Parathyroid adenoma (tissue), 2 donors: ENCODE data around the gene SDF4.

Experiments
- H2AFZ ChIP-seq: fragments of 300-600 bp; sonication (generic); one replicate; pipeline ENCODE4 v1.7.0; 2017; ENCODE audit warnings: antibody characterized with exemption, mild to moderate bottlenecking
- H3K27ac ChIP-seq: fragments of 300-600 bp; sonication (generic); one replicate; pipeline ENCODE4 v1.7.0; 2017
- H3K27me3 ChIP-seq: fragments of 300-600 bp; sonication (generic); one replicate; pipeline ENCODE4 v1.7.0; 2017; ENCODE audit warnings: low read length; ENCODE audit not compliant: control insufficient read depth, insufficient read depth
- H3K36me3 ChIP-seq: fragments of 300-600 bp; sonication (generic); one replicate; pipeline ENCODE4 v1.7.0; 2017; ENCODE audit warnings: low read length; ENCODE audit not compliant: control insufficient read depth, insufficient read depth
- H3K4me1 ChIP-seq: fragments of 300-600 bp; sonication (generic); one replicate; pipeline ENCODE4 v1.7.0; 2017; ENCODE audit warnings: control low read depth
- H3K4me2 ChIP-seq: fragments of 300-600 bp; sonication (generic); one replicate; pipeline ENCODE4 v1.7.0; 2017; ENCODE audit warnings: low read length
- H3K4me3 ChIP-seq: fragments of 300-600 bp; sonication (generic); one replicate; pipeline ENCODE4 v1.7.0; 2017; ENCODE audit warnings: low read depth, low read length
- H3K79me2 ChIP-seq: fragments of 300-600 bp; sonication (generic); one replicate; pipeline ENCODE4 v1.7.0; 2017; ENCODE audit warnings: control low read depth
- H3K9ac ChIP-seq: fragments of 300-600 bp; sonication (generic); one replicate; pipeline ENCODE4 v1.7.0; 2017; ENCODE audit warnings: mild to moderate bottlenecking
- H3K9me3 ChIP-seq: fragments of 300-600 bp; sonication (generic); one replicate; pipeline ENCODE4 v1.7.0; 2017; ENCODE audit warnings: low read length; ENCODE audit not compliant: control insufficient read depth
- TF ChIP-seq, protein P1 (sequence below): fragments of 300-600 bp; sonication (generic); IDR thresholded peaks from one replicate; pipeline ENCODE4 v1.7.0; 2017; ENCODE audit warnings: antibody characterized with exemption, mild to moderate bottlenecking
- donor health status: primary hyperparathyroidism.

SDF4 gene

DNA sequence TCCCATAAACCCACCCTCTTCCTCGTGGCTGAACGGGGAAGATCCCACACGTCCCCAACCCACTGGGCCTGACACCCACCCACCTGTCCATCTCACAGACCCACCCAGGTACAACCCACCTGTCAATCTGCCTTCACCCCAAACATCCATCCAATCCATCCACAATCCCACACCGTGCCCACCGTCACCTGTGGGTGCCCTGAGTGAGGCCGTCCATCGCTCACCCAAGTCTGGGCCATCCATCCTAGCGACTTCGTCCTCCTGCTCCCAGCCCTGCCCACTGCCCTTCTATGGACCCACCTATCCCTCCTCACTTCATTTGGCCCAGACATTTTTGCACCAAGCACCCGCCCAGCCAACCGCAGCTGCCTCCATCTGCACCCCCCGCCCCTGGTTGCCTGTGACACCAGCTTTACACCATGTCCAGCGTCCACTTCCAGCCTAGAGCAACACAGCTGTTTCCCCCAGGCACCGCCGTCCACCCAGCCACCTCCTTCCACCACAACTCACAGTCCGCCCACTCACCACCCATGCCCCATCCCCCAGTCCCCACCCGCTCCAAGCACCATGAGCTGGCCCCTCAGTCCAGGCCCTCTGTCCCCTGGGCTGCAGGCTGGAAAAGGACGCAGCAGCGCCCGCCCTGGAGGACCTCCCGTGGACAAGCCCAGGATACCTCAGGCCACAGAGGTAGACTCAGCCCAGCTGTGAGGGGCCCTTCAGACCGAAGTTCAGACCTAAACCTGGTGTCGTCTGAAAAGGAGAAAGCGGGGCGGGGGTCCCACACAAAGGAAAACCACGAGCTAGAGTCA lies 50.5 kb downstream of the SDF4 start:
- H3K27me3 ChIP-seq = no peaks in the 10 kb centered on the region
- no peak overlapping the region for H3K27ac ChIP-seq
- TF ChIP-seq, protein P1, sequence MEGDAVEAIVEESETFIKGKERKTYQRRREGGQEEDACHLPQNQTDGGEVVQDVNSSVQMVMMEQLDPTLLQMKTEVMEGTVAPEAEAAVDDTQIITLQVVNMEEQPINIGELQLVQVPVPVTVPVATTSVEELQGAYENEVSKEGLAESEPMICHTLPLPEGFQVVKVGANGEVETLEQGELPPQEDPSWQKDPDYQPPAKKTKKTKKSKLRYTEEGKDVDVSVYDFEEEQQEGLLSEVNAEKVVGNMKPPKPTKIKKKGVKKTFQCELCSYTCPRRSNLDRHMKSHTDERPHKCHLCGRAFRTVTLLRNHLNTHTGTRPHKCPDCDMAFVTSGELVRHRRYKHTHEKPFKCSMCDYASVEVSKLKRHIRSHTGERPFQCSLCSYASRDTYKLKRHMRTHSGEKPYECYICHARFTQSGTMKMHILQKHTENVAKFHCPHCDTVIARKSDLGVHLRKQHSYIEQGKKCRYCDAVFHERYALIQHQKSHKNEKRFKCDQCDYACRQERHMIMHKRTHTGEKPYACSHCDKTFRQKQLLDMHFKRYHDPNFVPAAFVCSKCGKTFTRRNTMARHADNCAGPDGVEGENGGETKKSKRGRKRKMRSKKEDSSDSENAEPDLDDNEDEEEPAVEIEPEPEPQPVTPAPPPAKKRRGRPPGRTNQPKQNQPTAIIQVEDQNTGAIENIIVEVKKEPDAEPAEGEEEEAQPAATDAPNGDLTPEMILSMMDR = no peak
- H3K79me2 ChIP-seq = no peaks in the 10 kb centered on the region
- no peak overlapping the region for H3K4me3 ChIP-seq
- H3K4me1 ChIP-seq = no peaks in the 10 kb centered on the region
- H3K9ac ChIP-seq = no peak overlapping the region
- no peaks in the 10 kb centered on the region for H3K36me3 ChIP-seq
- no peak overlapping the region for H2AFZ ChIP-seq
- no peaks in the 10 kb centered on the region for H3K9me3 ChIP-seq
- no peak overlapping the region for H3K4me2 ChIP-seq

DNA sequence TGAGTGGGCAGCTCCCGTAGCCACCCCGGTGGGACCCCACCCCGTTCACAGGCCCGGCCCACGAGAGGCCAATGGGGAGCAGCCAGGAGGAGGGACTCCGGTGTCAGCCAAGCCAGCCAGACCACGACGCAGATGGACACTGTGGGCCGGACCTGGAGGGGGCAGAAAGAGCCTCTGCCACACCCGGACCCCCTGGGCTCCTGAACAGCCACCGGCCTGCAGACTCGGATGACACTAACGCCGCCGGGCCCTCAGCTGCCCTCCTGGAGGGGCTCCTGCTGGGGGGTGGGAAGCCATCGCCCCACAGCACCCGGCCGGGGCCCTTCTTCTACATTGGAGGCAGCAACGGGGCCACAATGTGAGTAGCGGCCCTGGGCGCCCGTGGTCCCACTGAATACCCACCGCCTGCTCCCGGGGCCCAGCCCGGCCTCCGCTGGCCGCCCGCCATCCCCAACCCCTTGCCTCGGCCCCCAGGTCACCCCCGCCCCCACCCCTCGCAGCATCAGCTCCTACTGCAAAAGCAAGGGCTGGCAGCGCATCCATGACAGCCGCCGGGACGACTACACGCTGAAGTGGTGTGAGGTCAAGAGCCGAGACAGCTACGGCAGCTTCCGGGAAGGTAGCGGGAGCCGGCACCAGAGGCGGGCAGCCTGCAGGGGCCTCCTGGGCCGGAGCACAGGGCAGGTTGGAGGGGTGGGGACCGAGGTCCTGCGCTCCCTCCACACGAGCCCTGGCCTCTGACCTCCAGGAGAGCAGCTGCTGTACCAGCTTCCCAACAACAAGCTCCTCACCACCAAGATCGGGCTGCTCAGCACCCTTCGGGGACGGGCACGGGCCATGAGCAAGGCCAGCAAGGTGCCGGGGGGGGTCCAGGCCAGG lies 51.6 kb downstream of the SDF4 start:
- Histone ChIP-seq H3K27ac (no peak overlapping the region), H3K4me1 (no peaks in the 10 kb centered on the region), H2AFZ (no peak overlapping the region), H3K4me3 (no peak overlapping the region), H3K79me2 (no peaks in the 10 kb centered on the region), H3K9ac (no peak overlapping the region), H3K36me3 (no peaks in the 10 kb centered on the region), H3K9me3 (no peaks in the 10 kb centered on the region), H3K27me3 (no peaks in the 10 kb centered on the region), H3K4me2 (no peak overlapping the region)
- TF ChIP-seq, protein P1 = no peak

DNA sequence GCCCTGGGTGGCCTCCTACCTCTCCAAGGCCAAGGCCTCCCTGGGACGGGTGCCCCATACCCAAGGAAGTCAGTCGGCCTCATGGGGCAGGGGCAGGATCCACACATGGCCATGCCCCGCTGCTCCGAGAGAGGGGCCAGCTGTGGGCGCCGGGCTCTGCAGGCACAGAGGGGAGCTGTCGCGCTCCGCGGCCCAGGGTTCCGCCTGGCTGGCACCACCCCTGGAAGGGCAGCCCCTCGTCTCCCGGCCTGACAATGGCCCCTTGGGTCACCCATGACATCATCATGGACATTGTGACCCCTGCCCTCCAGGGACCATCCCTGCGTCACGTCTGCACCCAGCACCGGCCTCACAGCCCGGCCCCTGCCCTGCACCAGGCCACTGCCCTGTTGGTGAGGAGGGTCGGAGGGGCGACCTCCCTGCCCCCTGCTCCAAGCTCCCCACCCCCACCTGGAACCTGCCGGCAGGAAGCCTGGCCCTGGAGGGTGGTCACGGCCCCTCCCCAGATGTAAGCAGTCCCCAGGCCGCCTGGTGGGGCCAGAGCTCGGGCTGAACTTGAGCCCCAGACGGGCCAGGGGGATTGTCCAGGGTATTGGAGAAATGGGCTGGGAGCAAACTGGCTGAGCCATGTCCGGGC lies 52.3 kb downstream of the SDF4 start:
- Histone ChIP-seq H3K27me3 (no peaks in the 10 kb centered on the region), H3K9me3 (no peaks in the 10 kb centered on the region), H3K27ac (no peak overlapping the region), H3K4me3 (no peak overlapping the region), H3K9ac (no peak overlapping the region), H3K36me3 (no peaks in the 10 kb centered on the region), H3K79me2 (no peaks in the 10 kb centered on the region), H2AFZ (no peak overlapping the region), H3K4me2 (no peak overlapping the region), H3K4me1 (no peaks in the 10 kb centered on the region)
- TF ChIP-seq, protein P1 = no peak

DNA sequence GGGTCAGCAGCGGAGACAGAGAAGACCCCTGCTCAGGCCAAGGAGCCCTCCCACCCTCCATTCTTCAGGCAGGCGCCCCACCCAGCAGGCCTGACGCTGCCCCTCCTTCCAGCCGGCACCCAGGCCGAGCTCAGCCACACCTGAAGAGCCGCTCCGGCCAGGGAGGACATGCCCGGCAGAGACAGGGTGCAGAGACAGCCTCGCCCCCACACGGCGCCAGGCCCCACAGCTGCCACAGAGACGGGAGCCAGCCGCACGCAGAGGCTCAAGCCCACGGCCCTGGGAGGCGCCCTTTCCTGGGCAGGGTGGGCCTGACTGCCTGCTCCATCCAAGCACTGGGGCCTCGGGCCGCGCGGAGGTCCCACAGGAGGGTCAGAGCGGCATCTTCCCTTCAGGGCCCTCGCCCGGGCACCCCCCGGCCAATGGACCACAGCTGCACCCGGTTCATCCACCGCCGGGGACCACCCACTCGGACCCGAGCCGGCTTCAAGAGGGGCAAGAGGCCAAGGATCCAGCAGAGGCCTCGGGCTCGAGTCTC lies 52.9 kb downstream of the SDF4 start:
- no peak overlapping the region for H3K4me3 ChIP-seq
- TF ChIP-seq, protein P1 = no peak

More for the DNA sequence above, 52.9 kb downstream of the SDF4 start:
- no peaks in the 10 kb centered on the region for H3K9me3 ChIP-seq
- H3K27me3 ChIP-seq = no peaks in the 10 kb centered on the region
- no peak overlapping the region for H3K4me2 ChIP-seq
- H3K4me1 ChIP-seq = no peaks in the 10 kb centered on the region
- no peaks in the 10 kb centered on the region for H3K36me3 ChIP-seq
- H3K79me2 ChIP-seq = no peaks in the 10 kb centered on the region
- no peak overlapping the region for H3K9ac ChIP-seq
- H3K27ac ChIP-seq = no peak overlapping the region
- no peak overlapping the region for H2AFZ ChIP-seq
